Fibroblast of upper back skin (primary cell): Measurements from ENCODE around the gene MYL6.
"Not testable (repeated sequence)": the region's sequence is repeated elsewhere in the genome, so short reads cannot be mapped to it uniquely, and the experiment has no call there.

Experiments
- DNase-seq: peaks from one replicate; pipeline ENCODE4 v3.0.0-alpha.2; 2013

The MYL6 gene

DNA sequence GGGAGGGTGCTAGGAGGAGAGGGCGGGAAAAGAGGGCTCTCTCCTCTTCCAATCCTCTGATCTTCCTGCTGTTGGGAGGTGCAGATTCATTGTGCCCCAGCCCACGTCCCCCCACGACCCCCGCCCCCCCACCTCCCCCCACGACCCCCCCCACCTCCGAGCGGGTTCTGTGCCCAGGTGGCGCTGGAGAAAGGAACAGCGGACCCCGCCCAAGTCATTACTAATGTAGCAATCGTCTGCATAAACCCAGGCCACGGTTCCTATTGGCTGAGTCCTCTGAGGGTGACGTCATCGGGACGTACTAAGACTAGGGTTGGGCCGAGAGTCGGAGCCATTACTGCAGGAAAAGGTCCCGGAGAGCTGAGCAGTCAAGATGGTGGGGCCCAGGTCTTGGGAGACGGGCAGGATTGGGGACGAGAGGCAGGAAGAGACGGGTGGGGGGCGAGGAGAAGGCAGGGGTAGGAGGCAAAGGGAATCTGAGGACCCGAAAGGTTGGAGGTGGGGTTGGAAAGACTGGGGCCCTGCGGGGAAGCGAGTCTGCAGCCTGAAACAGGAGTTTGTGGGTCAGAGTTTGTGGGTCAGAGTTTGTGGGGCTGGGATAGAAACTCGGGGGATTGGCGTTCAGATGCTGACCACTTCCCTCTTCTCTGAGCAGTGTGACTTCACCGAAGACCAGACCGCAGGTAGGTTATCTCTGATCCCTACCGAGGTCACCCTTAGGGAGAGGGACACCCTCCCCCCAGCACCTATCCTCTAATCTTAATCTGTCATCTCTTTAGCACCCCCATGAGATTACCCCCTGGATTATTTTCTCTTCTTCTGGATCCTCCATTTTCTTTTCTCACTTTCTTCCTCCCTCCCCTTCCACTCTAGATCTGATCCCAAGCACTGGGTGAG lies at the start of gene MYL6:
Gene MYL6, plus strand, starts transcription at position 331 of the 897 bp plus-strand sequence. Its CDS starts 43 bp downstream, at position 374.
- peak; percentile 98 for DNase-seq

DNA sequence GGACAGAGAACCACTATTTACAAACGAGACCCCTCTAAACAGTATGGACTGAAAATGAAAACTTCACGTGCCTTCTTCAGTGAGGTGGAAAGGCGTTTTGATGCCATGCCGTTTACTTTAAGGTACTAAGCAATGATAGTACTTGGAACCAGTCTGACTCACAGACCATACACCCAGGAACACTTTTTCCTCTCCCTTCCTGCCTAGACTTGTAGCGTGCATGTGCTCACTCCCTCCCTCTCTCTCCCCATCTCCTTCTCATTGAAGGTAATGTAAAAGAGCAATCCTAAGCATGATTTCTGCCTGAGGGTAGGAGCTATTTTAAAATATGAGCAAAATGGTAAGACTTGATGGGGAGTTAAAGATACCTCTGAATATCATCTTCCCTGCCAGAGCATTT lies 47.6 kb upstream of the MYL6 start:
- DNase-seq: no peak

DNA sequence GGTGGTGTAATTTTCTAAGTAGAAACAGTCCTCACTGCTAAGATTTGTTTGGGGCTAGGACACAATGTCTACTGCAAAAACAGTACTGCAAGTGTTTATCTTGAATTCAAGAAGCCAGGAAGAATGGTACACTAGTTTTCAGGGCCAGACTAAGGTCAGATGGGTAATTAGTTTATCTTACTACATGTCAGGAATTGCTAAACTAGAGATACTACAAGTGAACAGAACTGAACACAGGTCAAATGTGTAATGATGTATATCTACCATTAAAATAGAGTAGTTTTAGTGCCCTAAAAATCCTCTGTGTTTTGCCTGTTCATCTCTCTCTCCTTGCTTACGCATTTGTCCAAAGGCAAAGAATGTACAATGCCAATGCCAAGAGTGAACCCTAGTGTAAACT lies 44.1 kb upstream of the MYL6 start:
- no peak for DNase-seq

DNA sequence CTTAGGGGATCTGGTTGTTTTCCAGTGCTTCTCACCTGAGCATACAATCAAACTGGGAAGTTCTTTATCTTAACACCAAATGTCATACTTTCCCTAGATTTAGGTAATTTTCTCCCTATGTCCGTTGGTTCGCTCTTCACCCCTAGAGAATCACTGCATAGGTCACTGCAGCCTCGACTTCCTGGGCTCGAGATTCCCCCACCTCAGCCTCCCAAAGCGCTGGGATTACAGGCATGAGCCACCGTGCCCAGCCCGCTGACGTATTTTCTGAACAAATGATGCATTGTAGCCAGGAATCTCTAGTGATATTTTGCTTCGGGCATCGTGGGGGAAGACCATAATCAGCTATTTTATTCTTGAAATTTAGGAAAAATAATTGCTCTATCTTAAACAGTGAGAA lies 42.8 kb upstream of the MYL6 start:
- no peak for DNase-seq

DNA sequence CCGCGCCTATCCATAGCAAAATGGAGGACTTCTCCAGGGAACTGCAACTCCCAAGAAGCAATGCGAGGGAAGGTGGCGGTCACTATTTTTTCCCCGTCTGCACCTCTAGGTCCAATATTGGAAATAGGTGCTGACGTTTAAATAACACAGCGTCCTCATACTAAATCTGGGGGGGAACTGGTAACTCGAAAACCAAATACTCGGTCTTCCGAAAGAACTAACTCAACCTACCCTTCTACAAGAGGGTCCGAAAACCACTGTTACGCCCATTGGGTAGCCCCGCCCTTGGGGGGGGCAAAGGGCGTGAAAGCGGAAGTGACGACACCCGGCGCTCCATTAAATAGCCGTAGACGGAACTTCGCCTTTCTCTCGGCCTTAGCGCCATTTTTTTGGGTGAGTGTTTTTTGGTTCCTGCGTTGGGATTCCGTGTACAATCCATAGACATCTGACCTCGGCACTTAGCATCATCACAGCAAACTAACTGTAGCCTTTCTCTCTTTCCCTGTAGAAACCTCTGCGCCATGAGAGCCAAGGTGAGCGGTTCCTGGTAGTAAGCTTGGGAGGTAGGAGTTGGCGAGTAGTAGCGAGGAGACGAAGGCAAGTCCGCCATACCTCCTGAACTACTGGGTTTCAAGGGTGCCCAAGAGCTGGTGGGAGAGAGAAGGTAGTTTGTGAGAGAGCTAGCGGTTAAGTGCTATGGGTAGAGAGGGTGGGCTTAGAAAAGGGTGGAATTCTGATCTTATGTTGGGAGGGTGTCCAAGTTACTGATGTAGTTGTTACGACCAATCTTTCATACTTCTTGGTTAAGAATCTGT lies 41.7 kb upstream of the MYL6 start, which contains the start of gene RPL41:
Gene RPL41, plus strand, starts transcription at position 367 of the 815 bp plus-strand sequence.
- DNase-seq: peak; percentile 95

DNA sequence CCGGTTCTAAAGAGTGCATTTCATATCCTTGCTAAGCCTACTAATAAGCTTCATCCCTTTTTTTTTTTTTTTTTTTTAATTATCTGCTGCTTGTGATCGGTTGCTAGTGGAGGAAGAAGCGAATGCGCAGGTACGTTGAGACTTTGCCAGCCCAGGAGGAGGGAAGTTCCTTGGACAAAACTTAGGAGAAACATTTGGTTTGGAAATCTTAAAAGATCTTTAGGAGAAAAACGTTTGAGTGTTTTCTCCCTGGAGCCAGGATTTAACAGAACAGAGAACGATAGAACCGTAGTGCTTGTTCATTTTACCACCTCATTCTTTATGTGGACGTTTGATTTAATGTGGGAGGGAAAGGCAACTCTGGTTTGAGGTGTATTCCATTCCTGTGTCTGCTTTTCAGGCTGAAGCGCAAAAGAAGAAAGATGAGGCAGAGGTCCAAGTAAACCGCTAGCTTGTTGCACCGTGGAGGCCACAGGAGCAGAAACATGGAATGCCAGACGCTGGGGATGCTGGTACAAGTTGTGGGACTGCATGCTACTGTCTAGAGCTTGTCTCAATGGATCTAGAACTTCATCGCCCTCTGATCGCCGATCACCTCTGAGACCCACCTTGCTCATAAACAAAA lies 41.0 kb upstream of the MYL6 start:
- DNase-seq: not testable (repeated sequence)

DNA sequence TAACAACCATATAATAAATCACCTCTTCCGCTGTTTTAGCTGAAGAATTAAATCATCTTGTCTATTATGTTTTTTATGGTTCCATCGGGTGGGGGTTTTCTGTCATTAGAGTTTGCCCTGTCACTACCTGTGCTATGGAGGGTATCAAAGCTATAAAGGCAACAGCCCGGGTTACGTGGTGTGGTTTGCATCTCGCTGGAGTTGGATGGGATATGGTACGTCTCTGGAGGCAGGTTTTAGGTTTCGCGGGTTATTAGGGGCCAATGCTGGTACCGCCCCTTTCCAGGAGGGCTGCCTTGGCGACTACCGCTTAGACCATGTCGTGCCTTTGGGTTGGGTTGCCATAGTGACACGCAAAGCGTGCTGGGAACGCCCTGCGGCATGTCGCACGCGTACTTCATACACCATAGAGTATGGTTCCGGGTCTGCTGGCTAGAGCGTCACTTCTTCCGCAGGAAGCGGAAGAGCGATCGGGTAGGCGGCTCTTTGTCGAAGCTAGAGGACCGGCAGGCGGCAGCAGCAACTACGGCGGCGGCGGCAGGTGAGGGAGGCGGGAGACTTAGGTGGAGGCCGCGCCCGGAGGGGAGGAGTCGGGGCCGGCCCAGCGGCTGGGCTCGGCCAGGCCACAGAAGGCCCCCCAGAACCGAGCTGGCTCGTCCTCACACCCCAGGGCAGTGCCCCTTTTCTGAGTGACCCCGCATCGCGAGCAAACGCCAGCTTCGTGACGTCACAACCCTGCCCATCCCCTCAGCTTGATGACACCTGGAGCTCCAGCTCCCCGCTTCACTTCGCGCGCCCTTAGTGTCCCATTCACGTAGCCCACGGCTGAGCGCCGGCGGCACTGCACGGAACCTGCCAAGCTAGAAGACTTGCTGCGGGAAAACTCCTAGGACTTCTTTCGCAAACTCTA lies 40.1 kb upstream of the MYL6 start, which contains the start of gene ZC3H10:
Gene ZC3H10, plus strand, starts transcription at position 489 of the 910 bp plus-strand sequence. CDS start 2,297 bp downstream, outside the sequence.
- peak; percentile 99 for DNase-seq

DNA sequence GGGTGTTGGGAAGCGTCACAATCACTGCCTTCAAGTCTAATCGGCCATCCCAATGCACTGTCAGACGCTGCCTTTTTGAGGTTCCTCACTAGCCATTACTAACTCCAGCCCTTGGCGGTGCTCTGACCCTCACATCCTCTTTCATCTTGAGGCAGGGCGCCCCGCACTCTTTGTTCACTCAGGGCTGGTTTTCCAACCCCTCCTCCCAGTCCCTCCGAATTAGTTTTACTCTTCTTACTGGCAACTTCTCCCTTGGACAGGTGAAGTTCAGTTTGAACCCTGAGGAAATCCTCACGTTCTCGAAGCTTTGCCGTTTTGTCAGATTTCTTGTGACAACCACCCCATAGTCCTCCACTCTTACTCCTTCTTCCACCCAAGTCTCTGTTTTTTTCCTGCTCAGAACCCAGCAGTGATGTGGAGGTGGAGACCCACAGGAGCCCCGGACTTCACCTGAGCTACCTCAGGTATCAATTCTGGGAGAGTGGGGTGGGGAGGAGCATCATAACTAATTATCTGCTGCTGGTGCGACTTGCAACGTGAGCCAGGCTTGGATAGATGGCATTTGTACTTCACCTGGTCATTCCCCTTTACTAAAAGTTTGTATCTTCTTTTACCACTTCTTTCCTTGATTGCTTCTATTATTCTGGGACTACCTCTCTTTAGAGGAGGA lies 39.3 kb upstream of the MYL6 start:
- no peak for DNase-seq

DNA sequence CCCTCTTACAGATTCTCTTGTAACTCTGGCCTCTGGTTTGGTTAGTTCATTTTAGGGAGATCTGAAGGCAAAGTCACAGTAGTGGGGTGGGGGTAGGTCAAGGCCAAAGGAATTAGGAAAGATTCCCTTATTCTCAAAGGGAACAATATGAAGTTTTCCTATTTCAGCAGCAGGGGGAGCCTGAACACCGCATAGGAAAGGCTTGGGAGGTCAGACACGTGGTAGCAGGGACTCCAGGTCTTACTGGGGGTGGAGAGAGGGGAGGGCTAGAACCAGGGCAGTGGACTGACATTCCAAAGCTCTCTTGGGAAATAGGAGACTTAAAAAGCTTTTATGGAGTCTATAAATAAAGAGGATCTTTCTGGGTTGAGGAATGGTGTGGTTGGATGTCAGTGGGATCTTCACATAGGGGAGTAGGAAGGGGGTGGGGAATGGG lies 38.8 kb upstream of the MYL6 start:
- peak; percentile 95 for DNase-seq

DNA sequence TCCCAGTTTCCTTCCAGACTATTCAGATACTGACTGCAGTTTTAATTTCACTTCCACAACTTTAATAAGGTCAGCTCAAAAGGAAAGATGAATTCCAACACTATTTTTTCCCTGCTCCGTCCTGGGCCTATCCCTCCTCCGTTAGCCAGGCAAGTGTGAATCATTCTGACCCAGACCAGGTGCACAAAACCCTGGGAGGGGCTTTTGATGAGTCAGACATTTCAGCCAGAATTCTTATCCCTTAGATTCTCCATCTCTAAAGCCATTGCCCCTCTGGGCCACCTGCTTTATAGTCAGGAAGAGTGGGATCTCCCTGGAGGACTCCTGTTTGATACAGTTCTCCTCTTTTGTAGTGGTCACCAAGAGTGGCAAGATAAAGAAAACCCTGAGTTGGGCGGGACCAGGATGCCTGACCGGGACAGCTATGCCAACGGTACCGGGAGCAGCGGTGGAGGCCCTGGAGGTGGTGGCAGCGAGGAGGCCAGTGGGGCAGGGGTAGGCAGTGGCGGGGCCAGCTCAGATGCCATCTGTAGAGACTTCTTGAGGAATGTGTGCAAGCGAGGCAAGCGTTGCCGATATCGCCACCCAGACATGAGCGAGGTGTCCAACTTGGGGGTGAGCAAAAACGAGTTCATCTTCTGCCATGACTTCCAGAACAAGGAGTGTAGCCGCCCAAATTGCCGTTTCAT lies 37.9 kb upstream of the MYL6 start:
- no peak for DNase-seq

DNA sequence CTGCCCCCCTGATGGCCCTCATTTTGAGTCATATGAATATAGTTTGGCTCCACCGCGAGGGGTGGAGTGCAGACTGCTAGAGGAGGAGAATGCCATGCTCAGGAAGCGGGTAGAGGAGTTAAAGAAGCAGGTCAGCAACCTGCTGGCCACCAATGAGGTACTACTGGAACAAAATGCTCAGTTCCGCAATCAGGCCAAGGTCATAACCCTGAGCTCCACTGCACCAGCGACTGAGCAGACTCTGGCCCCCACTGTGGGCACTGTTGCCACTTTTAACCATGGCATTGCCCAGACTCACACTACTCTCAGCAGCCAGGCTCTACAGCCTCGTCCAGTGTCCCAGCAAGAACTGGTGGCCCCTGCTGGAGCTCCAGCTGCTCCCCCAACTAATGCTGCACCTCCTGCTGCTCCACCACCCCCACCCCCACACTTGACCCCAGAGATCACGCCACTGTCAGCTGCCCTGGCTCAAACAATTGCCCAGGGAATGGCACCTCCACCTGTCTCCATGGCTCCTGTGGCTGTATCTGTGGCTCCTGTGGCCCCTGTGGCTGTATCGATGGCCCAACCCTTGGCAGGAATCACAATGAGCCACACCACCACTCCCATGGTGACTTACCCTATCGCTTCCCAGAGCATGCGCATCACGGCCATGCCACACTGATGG lies 36.8 kb upstream of the MYL6 start:
- no peak for DNase-seq

DNA sequence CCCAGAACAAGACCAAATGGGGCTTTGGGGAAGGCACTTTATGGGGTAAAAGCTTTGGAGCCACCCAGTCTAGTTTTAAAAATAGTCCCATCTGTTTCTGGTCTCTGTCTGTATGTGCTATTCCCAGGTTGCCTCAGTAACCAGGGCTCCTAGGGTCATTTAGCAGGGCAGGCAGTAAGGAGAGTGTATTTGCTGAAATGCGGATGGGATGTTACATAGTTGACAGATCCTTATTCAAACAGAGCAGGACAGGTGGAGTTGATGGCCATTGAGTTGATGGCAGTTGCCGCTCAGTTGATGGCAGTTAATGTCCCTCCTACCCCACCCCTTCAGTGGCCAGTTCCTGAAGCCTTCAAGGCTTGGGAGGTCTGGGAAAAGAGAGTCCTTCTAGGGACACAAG lies 35.5 kb upstream of the MYL6 start:
- no peak for DNase-seq

DNA sequence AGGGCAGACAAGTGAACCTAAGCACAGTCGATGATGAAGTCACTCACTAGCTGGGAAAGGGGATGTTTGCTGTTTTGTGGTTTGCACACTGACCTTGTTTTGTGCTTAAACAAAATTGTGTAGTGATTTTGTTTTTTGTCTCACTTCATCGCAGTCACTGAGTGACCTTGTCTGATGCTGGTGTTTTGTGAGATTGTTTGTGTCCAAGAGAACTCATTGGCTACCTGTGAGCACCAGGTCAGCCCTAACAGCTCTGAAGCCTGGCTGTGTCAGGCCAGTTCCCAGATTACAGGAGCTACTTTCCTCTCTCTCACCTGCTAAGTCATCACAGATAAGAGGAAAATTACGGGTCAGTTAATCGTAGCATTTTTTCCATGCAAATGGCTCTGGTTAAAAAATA lies 34.0 kb upstream of the MYL6 start:
- DNase-seq: no peak

DNA sequence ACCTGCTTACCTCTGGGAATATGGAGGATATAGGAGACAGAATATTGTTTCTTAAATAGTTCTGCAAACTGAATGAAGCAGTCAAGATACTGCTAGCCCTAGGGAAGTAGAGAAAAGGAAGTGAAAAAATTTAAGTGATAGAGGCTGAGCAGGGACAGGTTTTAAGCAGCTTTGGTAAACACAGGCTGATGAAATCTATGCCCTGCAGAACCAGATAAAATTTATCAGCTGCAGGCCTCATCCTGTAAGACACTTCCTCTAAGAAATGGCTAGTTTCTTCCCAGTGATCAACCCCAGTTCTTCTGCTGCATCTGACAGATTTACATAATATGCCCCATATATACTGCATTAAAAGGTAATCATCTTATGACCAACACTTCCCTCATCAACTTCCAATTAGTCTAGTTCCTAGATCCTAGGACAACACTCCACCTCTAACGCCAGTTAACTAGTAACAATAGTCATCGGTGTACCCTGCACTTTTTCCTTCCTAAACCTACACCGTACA lies 31.4 kb upstream of the MYL6 start:
- no peak for DNase-seq

DNA sequence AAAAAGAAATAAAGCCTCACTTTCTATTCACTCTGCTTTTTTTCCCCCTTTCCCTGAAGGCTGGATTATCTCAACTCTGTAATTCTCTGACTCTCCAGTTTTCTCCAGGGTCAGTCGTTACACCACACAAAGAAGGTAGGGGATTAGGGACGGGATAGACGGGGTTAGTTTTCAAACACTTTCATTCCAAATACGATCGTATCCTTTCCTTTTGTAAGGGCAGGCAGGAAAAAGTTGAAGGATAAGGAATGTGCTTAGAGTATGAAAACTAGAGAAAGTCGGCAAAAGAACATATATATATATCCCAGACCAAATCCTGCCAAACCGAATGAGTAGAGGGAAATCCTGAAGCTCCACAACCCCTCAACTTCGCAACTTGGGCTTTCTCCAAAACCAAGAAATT lies 30.7 kb upstream of the MYL6 start:
- no peak for DNase-seq

DNA sequence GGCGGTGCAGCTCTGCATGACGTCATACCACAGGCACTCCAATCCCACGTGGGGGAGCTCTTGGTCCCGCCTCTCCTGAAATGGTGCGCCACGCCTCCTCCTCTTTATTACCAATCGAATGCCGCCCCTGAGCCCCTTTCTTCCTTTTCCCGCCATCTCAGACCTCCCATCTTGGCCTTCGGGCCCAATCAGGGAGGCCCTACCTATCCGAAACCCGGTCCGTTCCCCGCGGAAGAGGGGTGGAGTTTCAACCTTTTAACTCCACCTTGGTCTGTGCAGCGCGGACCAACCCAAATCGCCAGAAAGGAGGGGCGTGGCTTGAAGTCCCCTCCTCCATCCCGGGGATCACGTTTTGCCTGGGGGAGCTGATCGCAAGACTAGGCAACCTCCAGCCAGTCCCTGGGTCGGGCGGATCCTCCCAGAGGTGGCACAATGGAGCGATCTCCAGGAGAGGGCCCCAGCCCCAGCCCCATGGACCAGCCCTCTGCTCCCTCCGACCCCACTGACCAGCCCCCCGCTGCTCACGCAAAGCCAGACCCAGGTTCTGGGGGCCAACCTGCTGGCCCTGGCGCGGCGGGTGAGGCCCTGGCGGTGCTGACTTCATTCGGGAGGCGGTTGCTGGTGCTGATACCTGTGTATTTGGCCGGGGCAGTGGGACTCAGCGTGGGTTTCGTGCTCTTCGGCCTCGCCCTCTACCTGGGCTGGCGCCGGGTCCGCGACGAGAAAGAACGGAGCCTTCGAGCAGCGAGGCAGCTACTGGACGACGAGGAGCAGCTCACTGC lies 30.1 kb upstream of the MYL6 start, which contains the start of gene ESYT1:
Gene ESYT1, plus strand, starts transcription at position 380 of the 782 bp plus-strand sequence. Its CDS starts 53 bp downstream, at position 433.
- DNase-seq: peak; percentile 100

DNA sequence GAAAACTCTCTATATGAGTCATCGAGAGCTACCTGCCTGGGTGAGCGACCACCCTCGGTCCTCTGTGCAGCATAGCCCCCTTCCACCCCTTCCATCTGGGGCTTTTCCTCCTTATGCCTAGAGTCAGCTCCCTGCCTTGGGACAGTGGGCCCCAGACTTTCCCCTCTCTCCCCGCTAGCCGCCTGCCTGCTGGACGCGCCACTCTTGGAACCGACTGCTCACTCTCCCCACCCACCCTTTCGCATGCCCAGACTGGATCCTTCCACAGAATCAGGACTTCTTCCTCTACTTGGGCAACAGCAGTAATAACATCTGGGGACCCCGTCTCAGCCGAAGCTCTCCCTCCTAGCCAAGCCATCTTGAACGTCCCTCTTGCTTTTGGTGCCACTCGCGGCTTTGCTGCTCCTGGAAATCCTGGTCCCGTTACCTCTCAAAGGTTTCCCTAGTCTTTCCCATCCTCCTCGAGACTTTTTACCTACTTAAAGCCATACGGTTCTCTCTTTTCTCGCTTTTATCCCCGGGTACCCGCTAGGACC lies 29.4 kb upstream of the MYL6 start:
- DNase-seq: no peak

DNA sequence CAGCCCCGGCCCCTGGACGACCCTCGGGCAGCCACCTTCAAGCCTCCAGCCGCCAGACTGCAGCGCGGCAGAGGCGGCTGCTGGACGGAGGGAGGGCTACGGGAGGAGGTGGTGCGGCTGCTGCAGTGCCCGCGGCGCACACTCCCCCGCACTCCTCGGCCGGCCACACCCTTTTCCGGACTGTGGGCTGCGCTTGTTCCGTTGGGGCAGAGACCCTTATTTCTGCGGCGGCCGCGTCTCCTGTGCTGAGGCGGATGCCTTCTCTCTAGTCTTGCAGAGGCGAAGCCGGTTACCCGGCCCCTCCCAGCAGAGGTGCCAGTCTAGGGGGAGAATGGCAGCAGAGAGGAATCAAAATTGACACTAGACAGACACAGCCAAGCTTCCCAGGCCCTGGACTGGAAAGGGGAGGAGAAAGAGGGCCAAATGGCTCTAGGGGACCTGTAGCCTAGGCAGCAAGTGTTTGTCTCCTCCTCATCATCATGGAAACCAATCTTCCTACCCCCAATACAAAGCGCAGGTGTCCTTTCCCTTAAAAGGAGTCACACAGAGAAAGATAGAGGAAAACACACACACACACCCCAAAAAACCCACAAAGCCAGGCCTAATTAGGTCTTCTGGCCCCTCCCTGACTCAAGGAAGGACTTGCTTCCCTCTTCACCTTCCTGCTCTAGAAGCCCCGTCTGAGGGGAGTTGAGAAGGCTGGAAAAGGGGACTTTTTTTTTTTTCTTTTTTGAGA lies 28.8 kb upstream of the MYL6 start:
- DNase-seq: no peak
